ENCODE measurements around the gene CAMTA1. TPM values are rescaled to one million over a fixed set of nuclear protein-coding genes. Genes with fewer than 3 reads are reported as not detected.

Gene CAMTA1
- total RNA-seq, 1 donor from 2014 or later: 67.9 TPM

DNA sequence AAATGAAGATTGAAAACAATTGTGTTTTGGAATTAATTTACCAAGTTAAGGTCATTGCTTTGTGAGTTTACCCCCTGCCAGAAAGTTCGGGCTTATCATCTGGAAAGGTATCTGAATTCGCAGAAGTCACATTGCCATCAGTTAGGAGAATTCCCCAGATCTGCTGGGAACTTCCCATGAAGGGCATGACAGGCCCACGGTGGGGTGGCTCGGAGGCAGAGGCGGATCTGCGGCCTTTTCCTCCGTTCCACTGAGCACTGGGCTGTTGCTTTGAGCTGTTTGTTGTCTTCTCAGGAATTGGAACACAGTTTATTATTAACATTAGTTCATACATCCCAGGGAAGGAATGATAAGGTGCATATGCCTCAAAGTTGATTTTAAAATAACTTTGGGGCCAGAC is 320.0 kb downstream of the CAMTA1 start:
- no peak for DNase-seq (ENCODE audit: low spot score)

DNA sequence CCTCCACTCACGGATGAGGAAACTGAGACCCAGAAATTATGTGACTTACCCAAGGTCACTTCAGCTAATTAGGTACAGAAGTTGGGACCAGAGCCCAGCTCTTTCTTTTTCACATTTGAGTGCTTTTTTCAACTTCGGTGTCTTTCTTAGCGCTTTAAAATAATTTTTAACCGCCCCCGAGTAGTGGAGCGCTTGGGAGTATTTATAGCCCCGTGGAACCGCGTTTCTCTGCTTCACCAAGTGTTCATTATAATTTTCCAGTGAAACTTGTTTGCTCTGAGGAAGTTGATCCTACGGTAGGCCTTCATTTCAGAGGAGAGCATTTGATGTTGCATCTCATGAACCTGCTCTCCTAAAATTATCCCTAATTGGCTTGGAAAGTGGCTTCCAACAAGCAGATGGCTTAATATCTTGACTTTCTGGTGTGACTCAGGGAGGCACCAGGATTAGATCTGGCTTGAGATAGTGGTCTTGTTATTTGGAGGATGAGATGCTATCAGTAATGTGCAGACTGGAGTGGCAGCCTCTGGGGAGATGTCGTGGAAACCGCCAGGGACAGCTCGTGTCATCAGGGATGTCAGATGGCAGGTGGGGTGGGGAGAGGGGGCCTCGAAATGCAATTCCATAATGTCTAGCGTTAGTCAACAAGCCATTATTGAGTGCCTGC is 321.3 kb downstream of the CAMTA1 start:
- DNase-seq (ENCODE audit: low spot score): no peak

DNA sequence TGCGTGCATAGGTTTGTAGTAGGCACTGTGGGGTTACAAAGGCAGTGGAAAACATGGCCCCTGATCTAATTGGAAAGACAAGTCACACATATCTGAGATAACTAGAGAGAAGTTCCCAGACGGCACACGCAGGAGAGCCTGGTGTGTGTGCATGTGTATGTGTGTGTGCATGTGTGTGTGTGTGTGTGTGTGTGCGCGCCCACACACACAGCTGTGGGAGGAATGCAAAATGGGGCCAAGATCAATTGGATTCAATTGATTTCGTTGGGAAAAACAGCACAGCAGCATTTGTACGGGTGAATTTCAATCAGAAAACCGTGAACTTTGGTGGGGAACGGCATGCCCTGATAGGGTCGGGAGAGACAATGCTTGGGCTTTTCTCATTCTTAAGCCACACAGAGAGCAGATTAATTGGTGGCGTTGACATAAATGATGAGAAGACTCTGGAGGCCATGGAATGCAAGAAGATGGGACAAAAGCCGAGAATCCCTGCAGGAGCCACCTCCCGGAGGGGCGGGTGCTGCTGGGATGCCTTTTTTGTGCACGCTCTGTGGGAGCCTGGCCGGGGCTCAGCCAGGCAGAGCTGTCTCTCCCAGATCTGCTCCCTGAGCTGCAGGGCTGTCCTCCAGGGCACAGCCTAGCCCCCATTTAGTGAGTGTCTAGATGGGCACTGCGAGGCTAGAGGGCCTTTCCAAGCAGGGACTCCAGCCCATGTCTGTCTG is 322.0 kb downstream of the CAMTA1 start:
- DNase-seq (ENCODE audit: low spot score): no peak

DNA sequence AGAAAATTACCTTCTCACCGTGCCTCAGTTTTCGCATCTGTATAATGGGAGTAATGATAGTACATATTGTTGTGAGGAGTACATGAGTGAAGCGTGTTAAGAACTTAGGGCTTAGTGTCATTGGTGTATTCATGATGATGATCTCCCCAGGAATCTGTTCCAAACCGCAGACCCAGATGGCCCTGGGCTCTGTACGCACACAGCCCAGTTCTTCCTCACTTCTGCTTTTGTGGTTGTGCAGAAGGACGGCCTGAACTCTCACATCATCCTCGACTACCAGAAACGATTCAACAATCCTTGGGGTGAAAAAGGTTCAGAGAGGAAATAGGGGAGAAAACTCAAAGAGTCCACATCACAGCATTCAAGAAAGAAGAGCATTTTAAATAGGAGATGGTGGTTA is 323.0 kb downstream of the CAMTA1 start:
- DNase-seq (ENCODE audit: low spot score): no peak

DNA sequence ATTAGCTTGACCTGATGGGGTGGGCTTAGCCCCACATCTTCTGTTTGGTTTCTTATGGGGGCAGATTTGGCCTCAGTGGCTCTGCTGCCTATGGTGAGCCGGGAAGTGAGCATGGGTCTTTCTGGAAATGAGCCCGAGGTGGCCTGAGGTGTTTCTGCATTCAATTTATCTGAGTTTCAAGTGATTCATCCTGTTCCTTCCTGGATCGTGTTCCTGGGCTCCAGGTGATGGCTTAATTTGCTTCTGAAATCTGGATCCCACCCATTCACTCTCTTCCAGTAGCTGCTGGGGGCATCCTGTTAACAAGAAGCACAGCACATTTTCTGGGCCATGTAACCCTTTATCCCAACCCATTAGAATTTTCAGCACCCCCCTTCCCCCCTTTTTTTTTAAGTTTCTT is 324.6 kb downstream of the CAMTA1 start:
- DNase-seq (ENCODE audit: low spot score): no peak

DNA sequence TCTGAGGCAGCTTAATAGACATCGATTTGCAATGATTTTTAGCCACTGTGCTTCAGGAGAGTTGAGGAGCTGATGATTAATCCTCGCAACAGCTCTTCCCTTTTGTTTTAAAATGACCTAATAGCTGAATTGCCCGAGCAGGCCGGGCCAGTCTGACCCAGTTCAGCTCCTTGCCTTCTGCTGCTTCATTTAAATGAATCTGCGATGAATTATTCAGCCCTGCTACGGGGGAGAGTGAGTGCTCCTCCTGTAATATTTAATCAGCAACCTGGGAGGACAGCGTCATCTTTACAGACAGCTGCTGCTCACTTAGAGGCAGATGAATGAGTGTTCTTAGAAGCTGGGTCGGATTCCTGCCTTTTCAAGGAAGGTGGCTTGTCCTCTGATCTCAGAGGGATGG is 325.1 kb downstream of the CAMTA1 start:
- no peak for DNase-seq (ENCODE audit: low spot score)

DNA sequence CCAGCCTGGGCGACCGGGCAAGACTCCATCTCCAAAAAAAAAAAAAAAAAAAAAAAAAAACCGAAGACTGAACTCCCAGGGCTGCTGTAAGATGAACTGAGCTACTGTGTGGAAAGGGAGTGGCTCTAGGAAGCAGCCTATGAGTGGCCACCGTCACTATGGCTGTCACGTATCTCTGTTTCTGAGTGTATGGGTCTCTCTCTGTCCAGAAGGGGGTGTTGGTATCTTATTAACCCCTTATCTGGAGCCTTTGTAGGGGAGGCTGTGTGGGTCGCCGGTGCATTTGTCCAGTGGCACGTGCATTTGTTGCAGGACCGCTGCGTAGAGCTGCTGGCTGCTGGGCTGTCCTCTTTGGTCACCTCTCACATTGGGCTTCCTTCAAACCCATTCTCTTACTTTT is 326.6 kb downstream of the CAMTA1 start:
- DNase-seq (ENCODE audit: low spot score): no peak

DNA sequence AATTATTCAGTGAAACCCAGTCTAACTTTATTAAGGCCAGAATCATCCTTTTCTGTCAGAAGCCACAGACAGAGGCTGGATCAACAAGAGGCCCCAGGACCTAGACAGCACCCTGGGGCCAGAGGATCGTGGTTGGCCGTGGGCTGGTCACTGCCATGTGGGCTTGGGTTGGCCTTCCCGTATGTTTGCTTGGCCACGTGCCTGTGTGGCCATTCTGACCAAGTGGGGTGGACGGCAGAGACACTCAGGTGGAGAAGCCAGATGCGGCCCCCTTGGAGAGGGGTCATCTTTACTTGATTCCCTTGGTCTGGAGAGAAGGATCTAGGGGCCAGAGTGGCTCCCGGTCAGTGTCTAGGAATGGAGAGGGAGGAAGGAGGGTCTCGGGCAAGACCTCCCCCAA is 327.9 kb downstream of the CAMTA1 start:
- no peak for DNase-seq (ENCODE audit: low spot score)

DNA sequence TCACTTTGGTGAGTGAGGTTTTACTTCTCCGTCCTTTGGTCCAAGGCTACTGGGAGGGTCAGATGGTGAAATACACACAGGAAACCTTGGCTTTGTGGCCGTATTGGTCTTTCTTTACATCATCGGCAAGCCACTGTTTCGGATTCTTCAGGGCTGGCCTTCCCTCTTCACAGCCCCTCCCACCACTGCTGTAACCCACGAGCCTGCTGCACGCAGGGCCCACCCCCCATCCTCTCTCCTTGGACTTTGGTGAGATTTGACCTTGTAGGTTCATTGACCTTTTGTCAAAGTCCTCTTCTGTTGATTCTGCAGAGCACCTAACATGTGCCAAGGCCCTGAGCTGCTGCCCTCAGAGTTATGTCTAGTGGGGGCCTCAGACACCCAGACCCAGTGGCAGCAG is 328.6 kb downstream of the CAMTA1 start:
- no peak for DNase-seq (ENCODE audit: low spot score)

DNA sequence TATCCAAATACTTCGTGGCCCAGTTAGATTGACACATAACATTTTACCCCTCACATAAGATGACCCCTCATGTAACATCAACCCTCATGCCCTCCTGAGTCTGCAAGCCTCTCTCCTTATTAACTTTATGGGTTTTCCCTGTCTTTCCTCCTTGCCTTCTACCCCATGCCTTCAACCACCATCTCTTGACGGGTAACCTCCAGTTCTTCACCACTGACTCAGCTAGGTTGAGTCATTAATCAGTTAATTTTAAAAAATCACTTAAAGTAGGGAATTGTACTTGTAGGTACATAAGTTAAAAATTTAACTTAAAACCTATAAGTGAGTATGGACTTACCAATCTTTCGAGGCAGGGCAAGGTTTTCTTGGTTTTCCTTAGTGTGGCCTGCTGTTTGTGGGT is 330.7 kb downstream of the CAMTA1 start:
- DNase-seq (ENCODE audit: low spot score): no peak

DNA sequence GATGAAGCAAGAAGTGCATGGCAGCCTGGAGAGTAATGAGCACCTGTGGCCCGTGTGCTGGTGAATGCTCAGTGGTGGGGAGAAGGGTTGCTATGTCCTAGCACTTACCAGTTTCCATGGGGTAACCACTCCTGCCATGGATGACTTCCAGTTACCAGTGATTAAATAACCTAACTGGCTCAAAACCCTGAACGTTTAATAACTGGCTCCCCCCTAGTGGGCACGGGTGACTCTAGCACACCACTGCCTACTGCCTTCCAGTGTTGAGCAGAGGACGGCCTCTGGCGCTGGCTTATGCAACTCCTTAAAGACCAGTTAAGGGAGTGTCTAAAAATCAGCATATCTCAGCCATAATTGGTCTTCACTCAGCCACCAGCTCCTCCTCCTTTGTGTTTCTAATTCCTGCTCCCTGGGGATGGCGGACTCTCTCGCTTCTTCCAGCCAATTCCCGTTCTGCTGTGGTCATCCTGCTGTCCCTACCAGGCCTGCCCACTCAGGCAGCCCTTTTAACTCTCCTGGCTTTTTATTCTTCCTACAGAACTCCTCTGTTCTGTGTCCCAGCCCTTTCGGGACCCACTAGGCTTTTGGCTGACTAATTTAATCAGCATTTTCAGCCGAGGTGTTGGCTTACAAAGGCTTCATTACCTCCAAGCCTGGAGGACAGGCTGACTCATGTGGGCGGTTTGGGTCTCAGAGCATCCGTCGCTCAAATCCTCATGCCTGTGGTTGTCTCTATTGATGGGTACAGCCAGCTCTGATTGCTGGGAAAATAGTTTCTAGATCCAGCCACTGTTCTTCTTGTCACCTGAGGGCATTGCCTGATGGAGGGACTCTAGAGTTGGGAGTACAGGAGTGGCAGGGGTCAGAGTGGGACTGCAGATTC is 332.4 kb downstream of the CAMTA1 start:
- peak; percentile 16 for DNase-seq (ENCODE audit: low spot score)

DNA sequence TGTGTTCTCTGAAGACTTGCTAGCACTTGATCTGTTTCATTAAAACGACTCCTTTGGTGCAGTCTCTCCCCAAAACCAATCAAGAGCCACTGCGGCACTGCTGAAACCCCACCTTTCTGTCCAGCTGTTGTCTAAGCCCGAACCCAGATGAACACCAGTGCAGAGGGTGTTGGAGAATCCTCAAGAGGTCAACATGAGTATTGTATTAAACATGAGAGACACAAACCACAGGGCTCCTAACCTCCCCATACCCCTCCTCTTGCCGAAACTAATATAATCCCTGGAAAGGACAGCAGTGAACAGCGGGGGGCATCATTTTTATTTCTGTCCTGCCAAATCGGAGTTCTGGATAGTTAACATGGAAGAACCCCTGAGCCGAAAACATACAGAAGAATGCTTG is 333.9 kb downstream of the CAMTA1 start:
- no peak for DNase-seq (ENCODE audit: low spot score)

DNA sequence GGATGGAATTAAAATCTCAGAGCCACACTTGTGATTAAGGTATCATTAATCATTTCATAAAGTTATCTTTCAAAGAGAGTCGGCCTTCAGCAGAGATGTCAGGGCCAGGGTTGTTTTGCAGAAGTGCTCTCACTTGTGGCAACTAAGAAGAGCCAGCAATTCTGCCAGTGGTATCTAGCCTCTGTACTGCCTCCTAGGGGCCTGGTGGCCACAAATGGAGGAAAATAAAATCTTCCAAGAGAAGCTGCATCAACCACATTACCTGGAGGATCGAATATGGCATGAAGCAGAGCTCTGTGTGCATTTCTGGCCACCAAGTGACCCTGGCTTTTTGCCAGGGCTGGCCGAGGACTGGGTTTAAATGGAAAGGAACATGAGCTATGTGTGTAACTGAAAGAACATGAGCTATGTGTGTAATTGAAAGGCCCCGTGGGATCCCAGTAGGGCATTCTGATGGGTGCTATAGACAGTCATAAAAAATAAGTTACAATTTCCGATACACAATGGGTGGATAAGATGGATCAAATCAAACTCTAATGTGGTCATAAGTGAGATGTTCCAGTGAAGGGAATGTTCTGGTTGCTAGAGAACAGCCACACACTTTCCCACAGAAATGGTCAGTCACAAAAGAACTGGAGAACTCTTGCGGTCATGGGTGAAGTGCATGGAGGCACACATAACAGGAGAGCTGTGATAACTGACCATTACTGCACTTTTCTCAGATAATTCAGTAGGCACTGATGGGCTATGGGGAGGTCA is 335.8 kb downstream of the CAMTA1 start:
- no peak for DNase-seq (ENCODE audit: low spot score)

DNA sequence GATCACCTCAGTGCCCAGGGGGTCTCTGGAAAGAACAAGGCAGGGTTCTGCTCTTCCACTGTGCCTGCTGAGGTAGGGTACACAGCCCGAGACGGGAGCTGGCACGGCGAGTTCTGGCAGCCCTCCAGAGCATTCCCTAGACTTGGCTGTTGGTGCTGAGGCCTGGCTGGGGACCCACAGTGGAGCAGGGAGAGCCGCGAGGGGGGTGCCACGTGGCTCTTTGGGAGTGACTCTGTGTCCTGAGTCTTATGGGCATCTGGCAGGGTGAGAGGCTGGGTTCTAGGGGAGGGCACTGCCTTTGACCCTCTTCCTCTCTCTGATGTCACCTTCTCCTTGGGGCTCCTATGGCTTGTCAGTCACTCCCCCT is 336.4 kb downstream of the CAMTA1 start:
- DNase-seq (ENCODE audit: low spot score): peak; percentile 44

DNA sequence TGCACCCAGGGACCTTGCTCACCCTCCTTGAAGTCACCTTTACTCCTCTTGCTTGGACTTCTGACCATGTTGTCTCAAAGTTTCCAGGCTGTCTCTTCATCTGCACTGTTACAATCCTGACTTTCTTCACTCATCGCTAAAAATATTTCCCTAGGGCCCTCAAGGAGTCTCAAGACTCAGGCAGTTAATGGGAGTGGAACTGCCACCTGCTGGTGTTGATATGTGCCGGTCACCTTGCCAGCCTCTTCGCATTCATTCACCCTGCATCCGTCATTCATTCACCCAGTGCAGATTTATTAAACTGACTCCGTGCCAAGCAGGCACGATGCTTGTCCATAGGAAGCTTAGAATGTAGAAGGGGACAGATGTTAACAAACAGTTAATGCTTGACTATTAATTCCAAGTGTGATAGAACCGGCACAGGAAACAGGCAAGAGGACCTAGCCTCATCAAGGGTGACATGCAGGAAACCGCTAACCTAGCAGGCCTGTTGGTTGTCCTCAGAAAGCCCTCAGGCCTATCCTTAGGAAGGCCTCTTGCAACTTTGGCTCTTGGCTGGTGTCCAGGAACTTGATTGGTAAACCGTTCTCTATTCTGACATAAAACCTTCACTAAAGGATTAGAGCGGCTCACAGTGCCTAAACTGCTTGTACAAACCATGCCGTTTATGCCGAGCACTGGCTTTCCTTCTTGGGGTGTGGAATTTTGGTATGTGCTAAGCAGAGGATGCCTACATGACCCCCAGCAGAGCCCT is 342.2 kb downstream of the CAMTA1 start:
- no peak for DNase-seq (ENCODE audit: low spot score)

DNA sequence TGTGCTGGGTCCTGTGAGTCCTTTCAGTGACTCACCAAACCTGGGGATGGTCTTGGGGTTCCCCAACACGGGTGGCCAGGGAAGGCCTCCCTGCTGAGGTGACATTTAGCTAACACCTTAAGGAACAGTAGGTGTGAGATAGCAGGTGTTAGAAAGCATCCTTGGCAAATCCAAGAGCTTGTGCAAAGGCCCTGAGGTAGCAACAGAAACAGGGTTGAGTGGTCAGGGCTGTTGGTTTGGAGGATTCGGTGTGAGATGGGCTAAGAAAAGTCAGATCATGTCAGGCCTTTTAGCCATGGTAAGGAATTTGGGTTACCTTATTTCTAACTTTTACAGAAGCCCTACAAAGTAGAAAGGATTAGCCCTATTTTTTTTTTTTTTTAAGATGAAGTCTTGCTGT is 343.0 kb downstream of the CAMTA1 start:
- no peak for DNase-seq (ENCODE audit: low spot score)

DNA sequence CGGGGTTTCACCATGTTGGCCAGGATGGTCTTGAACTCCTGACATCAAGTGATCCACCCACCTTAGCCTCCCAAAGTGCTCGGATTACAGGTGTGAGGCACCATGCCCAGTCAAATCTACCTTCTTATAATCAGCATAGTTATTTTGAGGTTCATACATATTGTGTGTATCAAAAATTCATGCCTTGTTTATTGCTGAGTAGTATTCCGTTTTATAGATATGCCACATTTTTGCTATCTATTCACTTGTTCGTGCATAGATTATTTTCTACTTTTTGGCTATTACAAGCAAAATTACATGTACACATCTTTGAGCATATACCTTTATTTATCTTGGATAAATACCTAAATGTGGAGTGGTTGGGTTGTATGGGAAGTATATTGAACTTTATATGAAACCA is 344.9 kb downstream of the CAMTA1 start:
- no peak for DNase-seq (ENCODE audit: low spot score)

DNA sequence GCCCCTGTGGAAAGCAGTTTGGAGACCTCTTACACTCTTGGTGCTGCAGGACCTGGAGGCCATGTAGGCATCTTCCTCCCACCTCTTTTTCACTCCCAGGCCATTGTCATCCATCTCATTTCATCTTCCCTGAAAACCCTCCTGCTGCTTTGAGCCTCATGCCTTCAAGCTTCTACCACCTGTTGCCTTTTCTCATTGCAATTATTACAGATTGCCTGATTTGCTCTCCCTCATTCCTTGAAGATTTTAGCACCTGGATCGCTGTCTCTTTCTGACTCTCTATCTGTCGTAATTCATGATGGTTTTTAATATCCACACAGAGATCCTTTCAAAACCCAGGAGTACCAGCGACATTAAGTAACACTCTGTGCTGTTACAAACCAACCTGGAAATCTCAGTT is 350.2 kb downstream of the CAMTA1 start:
- no peak for DNase-seq (ENCODE audit: low spot score)

DNA sequence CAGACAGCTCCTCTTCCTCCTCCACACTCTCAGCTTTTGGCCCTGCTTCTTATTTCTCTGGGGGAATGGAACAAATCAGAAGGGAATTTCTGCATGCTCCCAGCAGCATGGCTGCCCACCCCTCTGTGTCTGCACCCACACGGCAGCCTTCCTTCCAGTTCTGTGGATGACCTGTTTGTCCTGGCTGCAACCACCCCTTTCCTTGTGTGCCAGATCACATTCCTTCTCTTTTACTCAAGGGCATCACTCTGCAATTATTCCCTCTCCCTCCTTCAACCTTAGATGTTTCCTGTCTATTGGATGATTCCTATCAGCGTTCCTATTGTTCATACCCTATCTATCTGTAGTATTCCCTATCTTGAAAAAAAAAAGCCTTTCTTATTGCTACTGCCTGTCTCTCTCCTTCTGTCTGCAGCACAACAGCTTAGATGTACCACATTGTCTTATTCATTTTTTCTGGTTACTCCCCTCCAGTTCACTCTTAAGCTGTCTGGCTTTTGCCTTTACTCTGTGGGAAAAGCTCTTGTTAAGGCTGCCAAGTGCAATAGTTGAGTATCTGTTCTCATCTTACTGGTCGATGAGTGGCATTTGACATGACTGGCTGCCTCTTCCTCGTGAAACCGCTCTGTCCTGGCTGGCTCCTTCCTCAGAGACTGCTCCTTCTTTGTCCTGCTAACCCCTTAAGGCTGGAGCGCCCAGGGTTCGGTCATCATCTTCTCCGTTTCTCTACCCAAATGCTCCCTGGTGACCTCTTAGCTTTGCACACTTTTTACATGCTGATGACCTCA is 351.1 kb downstream of the CAMTA1 start:
- no peak for DNase-seq (ENCODE audit: low spot score)

DNA sequence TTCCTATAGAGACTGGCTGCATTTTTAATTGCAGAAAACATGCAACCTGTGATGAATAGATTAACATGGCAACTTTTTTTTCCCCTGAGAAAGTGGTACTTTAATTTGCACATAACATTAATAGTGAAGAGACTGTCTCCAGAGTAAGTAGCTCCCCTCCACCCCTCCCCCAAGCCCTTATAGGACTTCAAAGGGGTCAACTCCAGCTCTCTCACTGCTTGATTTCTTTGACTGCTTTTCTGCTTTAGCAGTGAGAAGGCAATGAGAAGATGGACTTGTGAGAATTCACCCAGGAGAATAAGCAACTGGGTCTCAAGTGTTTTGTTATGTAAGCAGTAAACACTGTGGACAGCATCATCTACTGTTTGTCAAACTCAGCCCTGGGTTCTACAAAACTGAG is 355.0 kb downstream of the CAMTA1 start:
- DNase-seq (ENCODE audit: low spot score): no peak

DNA sequence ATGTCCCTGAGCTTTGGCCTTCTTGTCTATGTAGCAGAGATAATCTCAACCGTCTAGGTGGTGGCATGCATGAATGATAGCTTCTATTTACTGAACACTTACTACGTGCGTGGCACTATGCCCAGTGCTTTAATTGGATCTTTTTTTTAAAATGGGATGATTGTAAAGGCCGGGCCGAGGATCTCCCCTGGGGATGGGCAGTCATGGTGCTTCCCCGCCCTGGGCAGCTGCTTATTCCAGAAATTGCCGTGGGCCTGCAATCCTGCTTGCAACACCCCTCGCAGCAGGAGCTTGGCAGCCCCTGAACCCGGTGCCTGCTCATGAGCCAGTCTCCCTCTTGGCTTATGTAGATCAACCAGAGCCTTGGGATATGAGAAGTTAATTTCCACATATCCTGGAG is 360.7 kb downstream of the CAMTA1 start:
- DNase-seq (ENCODE audit: low spot score): no peak

Measured in mucosa of gallbladder (tissue), 1 donor.